ENCODE data around the gene SYNGR1.

GRCh38 chr22:39423976-39424375 is 74.2 kb downstream of the SYNGR1 start:
- TF ChIP-seq CTCF (IDR thresholded peaks at IDR 0.05) (no peak), POLR2A (IDR thresholded peaks at IDR 0.05) (no peak)

Data from esophagus squamous epithelium (tissue), 4 donors.